IgD-negative memory B cell (primary cell): ENCODE data around the gene GALNT1. TPM values are rescaled to one million over a fixed set of nuclear protein-coding genes. Genes with fewer than 3 reads are reported as not detected.

Source experiments
- H3K27ac Mint-ChIP-seq, 3 donors: one replicate each; pipeline ENCODE4 v1.8.0; 2020 to 2022; ENCODE audit warnings: mild to moderate bottlenecking in 3 of 3, mixed read lengths in 3 of 3, moderate library complexity in 1 of 3
- H3K27me3 Mint-ChIP-seq: one replicate; pipeline ENCODE4 v1.8.0; 2021; ENCODE audit warnings: mixed read lengths
- H3K36me3 Mint-ChIP-seq: one replicate; pipeline ENCODE4 v1.8.0; 2020; ENCODE audit warnings: mild to moderate bottlenecking, mixed read lengths
- H3K4me1 Mint-ChIP-seq, 3 donors: one replicate each; pipeline ENCODE4 v1.8.0; 2020 to 2022; ENCODE audit warnings: mixed read lengths in 3 of 3, mild to moderate bottlenecking in 1 of 3
- H3K4me3 Mint-ChIP-seq, 4 donors: one replicate each; pipeline ENCODE4 v1.8.0; 2020 to 2022; ENCODE audit warnings: mild to moderate bottlenecking in 4 of 4, mixed read lengths in 4 of 4, moderate library complexity in 3 of 4
- H3K9me3 Mint-ChIP-seq, 3 donors: one replicate each; pipeline ENCODE4 v1.8.0; 2020 to 2021; ENCODE audit warnings: mixed read lengths in 3 of 3, mild to moderate bottlenecking in 1 of 3
- polyA plus RNA-seq: library from polyadenylated mRNA; unstranded; fragments of 300-500 nt; fragmentation: Illumina TruSeq; gene quantifications from one replicate; pipeline ENCODE4 v1.2.3, GENCODE V29; 2021

The GALNT1 gene
- polyA plus RNA-seq, 1 donor from 2014 or later = 15.5 TPM

GRCh38 chr18:35692866-35693265 lies 111.3 kb downstream of the GALNT1 start:
- H3K36me3 Mint-ChIP-seq = peaks cover 6% of the 10 kb centered on the region
- H3K27ac Mint-ChIP-seq = no peak overlapping the region
- no peaks in the 10 kb centered on the region for H3K4me1 Mint-ChIP-seq
- no peaks in the 10 kb centered on the region for H3K27me3 Mint-ChIP-seq
- H3K4me3 Mint-ChIP-seq = no peak overlapping the region
- H3K9me3 Mint-ChIP-seq = no peaks in the 10 kb centered on the region

- Mint-ChIP-seq H3K27ac (no peak overlapping the region), H3K36me3 (peaks cover 6% of the 10 kb centered on the region), H3K9me3 (no peaks in the 10 kb centered on the region), H3K4me1 (no peaks in the 10 kb centered on the region), H3K27me3 (no peaks in the 10 kb centered on the region), H3K4me3 (no peak overlapping the region)
These were observed 112.3 kb downstream of the GALNT1 start for GRCh38 chr18:35693829-35694228.

- H3K9me3 Mint-ChIP-seq = no peaks in the 10 kb centered on the region
These were observed 113.3 kb downstream of the GALNT1 start for GRCh38 chr18:35694808-35695207.

GRCh38 chr18:35695384-35695783 lies 113.8 kb downstream of the GALNT1 start:
- Mint-ChIP-seq H3K36me3 (peaks cover 10% of the 10 kb centered on the region), H3K27ac (no peak overlapping the region), H3K4me1 (no peaks in the 10 kb centered on the region), H3K9me3 (no peaks in the 10 kb centered on the region), H3K27me3 (no peaks in the 10 kb centered on the region), H3K4me3 (no peak overlapping the region)

More at GRCh38 chr18:35694808-35695207, 113.3 kb downstream of the GALNT1 start:
- H3K27me3 Mint-ChIP-seq = no peaks in the 10 kb centered on the region
- H3K4me3 Mint-ChIP-seq = no peak overlapping the region
- H3K36me3 Mint-ChIP-seq = peaks cover 8% of the 10 kb centered on the region
- H3K27ac Mint-ChIP-seq = no peak overlapping the region
- no peaks in the 10 kb centered on the region for H3K4me1 Mint-ChIP-seq

GRCh38 chr18:35695803-35696202 lies 114.3 kb downstream of the GALNT1 start:
- H3K4me3 Mint-ChIP-seq = no peak overlapping the region
- H3K9me3 Mint-ChIP-seq = no peaks in the 10 kb centered on the region
- H3K27ac Mint-ChIP-seq = no peak overlapping the region
- no peaks in the 10 kb centered on the region for H3K27me3 Mint-ChIP-seq
- H3K36me3 Mint-ChIP-seq = peaks cover 10% of the 10 kb centered on the region
- no peaks in the 10 kb centered on the region for H3K4me1 Mint-ChIP-seq

GRCh38 chr18:35696307-35696706 lies 114.8 kb downstream of the GALNT1 start:
- Mint-ChIP-seq H3K9me3 (no peaks in the 10 kb centered on the region), H3K36me3 (peaks cover 11% of the 10 kb centered on the region), H3K4me3 (no peak overlapping the region), H3K4me1 (no peaks in the 10 kb centered on the region), H3K27me3 (no peaks in the 10 kb centered on the region), H3K27ac (no peak overlapping the region)

GRCh38 chr18:35697869-35698268 lies 116.3 kb downstream of the GALNT1 start:
- Mint-ChIP-seq H3K27me3 (no peaks in the 10 kb centered on the region), H3K4me1 (no peaks in the 10 kb centered on the region), H3K9me3 (no peaks in the 10 kb centered on the region), H3K4me3 (no peak overlapping the region), H3K36me3 (peaks cover 11% of the 10 kb centered on the region), H3K27ac (no peak overlapping the region)

GRCh38 chr18:35703043-35703688 lies 121.6 kb downstream of the GALNT1 start:
- H3K36me3 Mint-ChIP-seq = peaks cover 9% of the 10 kb centered on the region
- no peak overlapping the region for H3K4me3 Mint-ChIP-seq
- no peaks in the 10 kb centered on the region for H3K9me3 Mint-ChIP-seq

GRCh38 chr18:35705988-35706387 lies 124.4 kb downstream of the GALNT1 start:
- Mint-ChIP-seq H3K4me1 (no peaks in the 10 kb centered on the region), H3K4me3 (no peak overlapping the region), H3K9me3 (peaks cover 0 to 3% (median 0%) of the 10 kb centered on the region in 3 donors), H3K27me3 (no peaks in the 10 kb centered on the region), H3K36me3 (peaks cover 6% of the 10 kb centered on the region), H3K27ac (no peak overlapping the region)

More at GRCh38 chr18:35703043-35703688, 121.6 kb downstream of the GALNT1 start:
- no peaks in the 10 kb centered on the region for H3K27me3 Mint-ChIP-seq
- no peaks in the 10 kb centered on the region for H3K4me1 Mint-ChIP-seq
- H3K27ac Mint-ChIP-seq = no peak overlapping the region

GRCh38 chr18:35707247-35707646 lies 125.7 kb downstream of the GALNT1 start:
- no peaks in the 10 kb centered on the region for H3K4me1 Mint-ChIP-seq
- no peak overlapping the region for H3K4me3 Mint-ChIP-seq
- H3K36me3 Mint-ChIP-seq = peaks cover 5% of the 10 kb centered on the region
- no peaks in the 10 kb centered on the region for H3K27me3 Mint-ChIP-seq
- H3K27ac Mint-ChIP-seq = no peak overlapping the region
- peaks cover 0 to 3% (median 0%) of the 10 kb centered on the region in 3 donors for H3K9me3 Mint-ChIP-seq

GRCh38 chr18:35707674-35708073 lies 126.1 kb downstream of the GALNT1 start:
- Mint-ChIP-seq H3K4me1 (no peaks in the 10 kb centered on the region), H3K27ac (no peak overlapping the region)

GRCh38 chr18:35710581-35710980 lies 129.0 kb downstream of the GALNT1 start:
- no peak overlapping the region for H3K27ac Mint-ChIP-seq
- peaks cover 5% of the 10 kb centered on the region for H3K36me3 Mint-ChIP-seq
- H3K4me1 Mint-ChIP-seq = peaks cover 0 to 2% (median 0%) of the 10 kb centered on the region in 3 donors
- no peaks in the 10 kb centered on the region for H3K27me3 Mint-ChIP-seq
- H3K4me3 Mint-ChIP-seq = no peak overlapping the region
- peaks cover 0 to 3% (median 0%) of the 10 kb centered on the region in 3 donors for H3K9me3 Mint-ChIP-seq

More at GRCh38 chr18:35707674-35708073, 126.1 kb downstream of the GALNT1 start:
- Mint-ChIP-seq H3K27me3 (no peaks in the 10 kb centered on the region), H3K9me3 (peaks cover 0 to 3% (median 0%) of the 10 kb centered on the region in 3 donors), H3K36me3 (peaks cover 5% of the 10 kb centered on the region), H3K4me3 (no peak overlapping the region)

- H3K36me3 Mint-ChIP-seq = peaks cover 3% of the 10 kb centered on the region
- no peak overlapping the region for H3K4me3 Mint-ChIP-seq
- peaks cover 0 to 3% (median 0%) of the 10 kb centered on the region in 3 donors for H3K9me3 Mint-ChIP-seq
- H3K27me3 Mint-ChIP-seq = no peaks in the 10 kb centered on the region
- H3K4me1 Mint-ChIP-seq = peaks cover 1 to 4% (median 2%) of the 10 kb centered on the region in 3 donors
- H3K27ac Mint-ChIP-seq = no peak overlapping the region
These were observed 129.7 kb downstream of the GALNT1 start for GRCh38 chr18:35711227-35711626.

- Mint-ChIP-seq H3K4me1 (peaks cover 1 to 5% (median 4%) of the 10 kb centered on the region in 3 donors), H3K4me3 (no peak overlapping the region), H3K36me3 (peaks cover 6% of the 10 kb centered on the region), H3K27me3 (no peaks in the 10 kb centered on the region), H3K27ac (no peak overlapping the region), H3K9me3 (peaks cover under 1 to 7% (median 6%) of the 10 kb centered on the region in 3 donors)
These were observed 132.0 kb downstream of the GALNT1 start for GRCh38 chr18:35713545-35713944.

GRCh38 chr18:35714539-35714938 lies 133.0 kb downstream of the GALNT1 start:
- Mint-ChIP-seq H3K27ac (no peak overlapping the region), H3K4me3 (no peak overlapping the region), H3K36me3 (peaks cover 5% of the 10 kb centered on the region), H3K27me3 (no peaks in the 10 kb centered on the region), H3K4me1 (peaks cover 1 to 5% (median 4%) of the 10 kb centered on the region in 3 donors), H3K9me3 (peaks cover 6 to 15% (median 9%) of the 10 kb centered on the region in 3 donors)

GRCh38 chr18:35715139-35715538 lies 133.6 kb downstream of the GALNT1 start:
- Mint-ChIP-seq H3K27me3 (no peaks in the 10 kb centered on the region), H3K9me3 (peaks cover 9 to 17% (median 9%) of the 10 kb centered on the region in 3 donors), H3K27ac (no peak overlapping the region), H3K36me3 (peaks cover 5% of the 10 kb centered on the region), H3K4me1 (peaks cover 1 to 5% (median 4%) of the 10 kb centered on the region in 3 donors), H3K4me3 (no peak overlapping the region)
